GM12891 (cell line): ENCODE results near the gene ZNF516.

Source experiments
- DNase-seq: peaks from one replicate; pipeline ENCODE4 v3.0.0; 2011; ENCODE audit warnings: low spot score; ENCODE audit not compliant: insufficient read length
- FAIRE-seq: peaks from 2 replicates; lab custom pipeline; 2011; peaks lifted over from hg19 to GRCh38; lab: Jason Lieb, UNC
- PAX5 ChIP-seq: IDR thresholded peaks from 2 replicates; pipeline ENCODE4 v1.6.1; 2011; ENCODE audit warnings: low read length, moderate library complexity, mild to moderate bottlenecking; ENCODE audit not compliant: insufficient read depth, severe bottlenecking
- POLR2A ChIP-seq: IDR thresholded peaks from 2 replicates; pipeline ENCODE4 v1.6.1; 2011; ENCODE audit warnings: low read depth, low read length, control low read depth
- POLR2AphosphoS5 ChIP-seq: IDR thresholded peaks from 2 replicates; pipeline ENCODE4 v1.6.1; 2011; ENCODE audit warnings: low read depth, low read length, control low read depth
- POU2F2 ChIP-seq: IDR thresholded peaks from 2 replicates; pipeline ENCODE4 v1.6.1; 2011; ENCODE audit warnings: low read depth, mild to moderate bottlenecking, control low read depth, low read length, moderate library complexity
- SPI1 ChIP-seq: IDR thresholded peaks from 2 replicates; pipeline ENCODE4 v1.6.1; 2011; ENCODE audit warnings: low read depth, low read length, control low read depth
- TAF1 ChIP-seq: IDR thresholded peaks from 2 replicates; pipeline ENCODE4 v1.6.1; 2011; ENCODE audit warnings: low read depth, low read length, control low read depth

Gene ZNF516

GRCh38 chr18:76507830-76508385 is 12.9 kb upstream of the ZNF516 start:
- TF ChIP-seq POU2F2 (no peak), SPI1 (no peak), POLR2A (no peak), PAX5 (no peak), POLR2AphosphoS5 (no peak), TAF1 (no peak)
- DNase-seq (no peak), FAIRE-seq (no peak)

GRCh38 chr18:76506974-76507764 is 12.1 kb upstream of the ZNF516 start:
- TF ChIP-seq POLR2AphosphoS5: no peak
- no peak for TF ChIP-seq POU2F2
- no peak for TF ChIP-seq SPI1
- TF ChIP-seq TAF1: no peak
- TF ChIP-seq POLR2A: no peak
- no peak for TF ChIP-seq PAX5
- no peak for FAIRE-seq
- DNase-seq: no peak

DNA sequence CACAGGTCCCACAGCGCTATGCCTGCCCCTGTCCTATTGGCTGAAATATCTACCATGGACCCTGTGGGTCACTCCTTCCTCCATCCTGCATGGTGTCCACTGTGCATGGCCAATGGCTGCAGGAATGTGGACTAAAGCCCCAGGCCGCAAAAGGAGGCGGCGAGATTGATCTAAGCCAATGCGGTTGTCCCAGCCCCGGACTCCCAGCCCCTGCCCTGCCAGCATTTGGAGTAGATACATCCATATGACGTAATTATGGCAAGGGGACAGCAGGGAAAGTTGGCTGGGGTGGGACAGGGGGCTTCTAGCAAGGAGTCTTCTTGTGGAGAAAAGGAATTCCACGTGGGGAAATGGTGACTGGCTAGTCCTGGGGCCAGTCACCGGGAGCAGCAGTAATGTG is 11.4 kb upstream of the ZNF516 start:
- FAIRE-seq: no peak
- TF ChIP-seq SPI1: no peak
- no peak for TF ChIP-seq POLR2A
- no peak for TF ChIP-seq TAF1
- TF ChIP-seq POU2F2: no peak
- TF ChIP-seq POLR2AphosphoS5: no peak
- TF ChIP-seq PAX5: no peak
- DNase-seq: no peak

DNA sequence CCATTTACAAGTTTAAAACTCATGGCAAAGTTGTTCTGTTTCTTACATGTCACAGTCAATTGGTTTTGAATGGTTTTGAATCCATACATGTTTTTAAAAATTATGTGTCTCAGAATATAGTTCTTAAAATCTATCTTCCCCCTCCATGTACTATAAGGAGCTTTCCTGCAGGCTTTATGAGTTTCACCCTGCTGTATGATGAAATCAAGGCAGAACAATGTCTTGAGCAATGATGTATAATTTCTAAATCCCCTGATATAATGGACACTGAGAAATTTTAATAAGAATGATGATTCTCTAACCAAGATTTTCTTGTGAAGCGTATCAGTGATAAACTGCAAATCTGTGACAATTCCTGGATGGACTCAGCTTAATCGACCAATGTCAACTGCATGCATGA is 10.6 kb upstream of the ZNF516 start:
- DNase-seq: no peak
- no peak for FAIRE-seq
- TF ChIP-seq POLR2A (no peak), POU2F2 (no peak), SPI1 (no peak), PAX5 (no peak), POLR2AphosphoS5 (no peak), TAF1 (no peak)

- TF ChIP-seq POLR2AphosphoS5 (no peak), POLR2A (no peak), PAX5 (no peak), TAF1 (no peak), SPI1 (no peak), POU2F2 (no peak)
- no peak for DNase-seq
Measured at GRCh38 chr18:76504749-76505148, 9.7 kb upstream of the ZNF516 start.

GRCh38 chr18:76503649-76504386 is 8.8 kb upstream of the ZNF516 start:
- FAIRE-seq (no peak), DNase-seq (no peak)
- TF ChIP-seq POU2F2 (no peak), POLR2A (no peak), SPI1 (no peak), PAX5 (no peak), POLR2AphosphoS5 (no peak), TAF1 (no peak)

More at GRCh38 chr18:76504749-76505148, 9.7 kb upstream of the ZNF516 start:
- no peak for FAIRE-seq

DNA sequence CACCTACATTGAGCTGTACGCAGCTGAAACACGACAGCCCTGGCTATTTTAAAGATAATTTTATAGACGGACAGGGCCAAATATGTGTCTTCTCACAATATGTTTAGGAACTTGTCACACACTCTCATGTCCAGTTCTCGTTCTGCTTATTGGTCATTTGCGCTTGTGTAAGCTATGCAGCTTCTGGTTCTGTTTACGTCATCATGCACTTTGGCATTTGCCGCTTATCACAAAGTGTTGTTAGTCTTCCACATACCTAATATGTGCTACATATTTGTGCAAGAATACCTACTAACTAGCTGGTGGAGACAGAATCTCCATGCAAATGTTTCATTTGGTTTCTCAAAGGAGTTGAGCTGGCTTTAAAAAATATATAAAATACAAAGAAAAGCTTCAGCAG is 7.5 kb upstream of the ZNF516 start:
- FAIRE-seq (no peak), DNase-seq (no peak)
- TF ChIP-seq SPI1: no peak
- TF ChIP-seq TAF1: no peak
- TF ChIP-seq PAX5: no peak
- TF ChIP-seq POLR2AphosphoS5: no peak
- TF ChIP-seq POU2F2: no peak
- no peak for TF ChIP-seq POLR2A

GRCh38 chr18:76499637-76500340 is 4.7 kb upstream of the ZNF516 start:
- no peak for DNase-seq

DNA sequence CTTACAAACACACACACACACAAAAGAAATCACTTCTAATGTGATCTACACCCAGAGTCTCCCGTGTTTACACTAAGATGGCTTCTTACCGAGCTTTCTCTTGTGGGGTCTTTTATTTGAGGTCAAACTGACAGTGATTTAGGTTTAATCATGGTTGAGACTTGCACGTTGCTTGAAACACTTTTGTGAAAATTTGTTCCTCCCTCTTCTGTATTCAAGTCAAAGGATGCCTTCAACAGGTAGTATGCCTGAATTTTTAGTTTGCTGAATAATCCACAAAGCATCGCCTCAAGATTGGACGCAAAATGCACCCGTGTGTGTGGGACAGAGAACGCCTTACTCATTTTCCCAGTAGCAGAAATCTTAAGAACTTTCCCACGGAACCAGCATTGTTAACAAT is 4.0 kb upstream of the ZNF516 start:
- DNase-seq: no peak
- TF ChIP-seq POU2F2: no peak
- TF ChIP-seq SPI1: no peak
- no peak for TF ChIP-seq POLR2AphosphoS5
- no peak for TF ChIP-seq TAF1
- TF ChIP-seq PAX5: no peak
- no peak for FAIRE-seq

More at GRCh38 chr18:76499637-76500340, 4.7 kb upstream of the ZNF516 start:
- peak; percentile 46; the same call in 1 of the 2 replicates for TF ChIP-seq POLR2A
- TF ChIP-seq POLR2AphosphoS5: peak; percentile 56; the same call in 1 of the 2 replicates
- TF ChIP-seq SPI1: peak; percentile 95
- peak; percentile 100 for TF ChIP-seq POU2F2
- peak; percentile 91 for TF ChIP-seq PAX5
- 0 out of 2 replicates have a peak, but pooled peaks have one; percentile 27 for TF ChIP-seq TAF1
- peak; percentile 99 for FAIRE-seq

- DNase-seq: no peak
- FAIRE-seq: peak; percentile 84
- TF ChIP-seq POLR2A (no peak), PAX5 (no peak), SPI1 (peak; percentile 24; the same call in 1 of the 2 replicates), POLR2AphosphoS5 (no peak)
Measured at GRCh38 chr18:76498064-76498463, 3.0 kb upstream of the ZNF516 start.
